Fibroblast of the aortic adventitia (primary cell): Measurements from ENCODE around the gene MYO19. TPM values are rescaled to one million over a fixed set of nuclear protein-coding genes. Genes with fewer than 3 reads are reported as not detected.
A peak's percentile ranks its signal among the peaks of the same experiment; 100 is the strongest.

ENCODE experiments used
- DNase-seq: peaks from one replicate; pipeline ENCODE4 v3.0.0-alpha.2; 2010; ENCODE audit warnings: low read depth
- H3K4me3 ChIP-seq: 2 replicates; pipeline ENCODE4 v1.5.1; 2011; ENCODE audit warnings: low read depth, mild to moderate bottlenecking, control low read depth, low read length, moderate library complexity
- CTCF ChIP-seq: IDR thresholded peaks from 2 replicates; pipeline ENCODE4 v1.5.1; 2011; ENCODE audit warnings: mild to moderate bottlenecking, low read length, control low read depth, inconsistent platforms; ENCODE audit not compliant: insufficient read depth
- total RNA-seq: library from RNA; depleted of rRNA; stranded (reverse); fragments of >200 nt; gene quantifications from 2 replicates; pipeline ENCODE4 v1.2.3, GENCODE V29; 2012; ENCODE audit warnings: low replicate concordance

MYO19 gene
- total RNA-seq, 1 donor = 66.2 TPM

- DNase-seq = peak; percentile 91
- TF ChIP-seq CTCF = no peak
These were observed 9.8 kb upstream of the MYO19 start, which contains the start of gene GGNBP2 for GRCh38 chr17:36544307-36545076. TSS of gene GGNBP2 (plus strand) at chr17:36544919. CDS start at chr17:36545725, 806 bp downstream.

GRCh38 chr17:36544044-36544306 lies 9.3 kb upstream of the MYO19 start:
- peak; percentile 20 for TF ChIP-seq CTCF
- DNase-seq = peak; percentile 60
- H3K4me3 ChIP-seq = peak overlapping the region; percentile 91

More at GRCh38 chr17:36544307-36545076, 9.8 kb upstream of the MYO19 start, which contains the start of gene GGNBP2:
- peak within 1 kb of the TSS; percentile 98 for H3K4me3 ChIP-seq

- no peak overlapping the region for H3K4me3 ChIP-seq
- no peak for DNase-seq
- no peak for TF ChIP-seq CTCF
These were observed 8.1 kb upstream of the MYO19 start for GRCh38 chr17:36542755-36543154.

GRCh38 chr17:36540696-36541095 lies 6.0 kb upstream of the MYO19 start:
- TF ChIP-seq CTCF = no peak
- no peak for DNase-seq

GRCh38 chr17:36535669-36536081 lies 1.0 kb upstream of the MYO19 start:
- peak; percentile 3 for TF ChIP-seq CTCF
- no peak for DNase-seq
- peak overlapping the region; percentile 97 for H3K4me3 ChIP-seq

More at GRCh38 chr17:36540696-36541095, 6.0 kb upstream of the MYO19 start:
- H3K4me3 ChIP-seq = no peak overlapping the region

GRCh38 chr17:36533935-36534839 lies 481 bp downstream of the MYO19 start:
- TF ChIP-seq CTCF = peak; percentile 55
- H3K4me3 ChIP-seq = peak overlapping the region; percentile 97
- peak; percentile 32 for DNase-seq
